Upper lobe of left lung (tissue), 4 donors: ENCODE data around the gene SLC25A21.

Source experiments
- CTCF ChIP-seq, 6 experiments: fragments of 450-650 bp in 4 of 6; fragments of 200-600 bp in 2 of 6; sonication (generic) in 2 of 6; IDR thresholded peaks; one replicate each; pipeline ENCODE4 v1.5.1; 2016 to 2019; ENCODE audit warnings: antibody characterized with exemption in 6 of 6
- EP300 ChIP-seq, 4 donors: sonication (generic); formaldehyde crosslinking; IDR thresholded peaks; one replicate each; pipeline ENCODE4 v1.5.1; 2017; ENCODE audit warnings: antibody characterized with exemption in 4 of 4, control low read depth in 2 of 4
- POLR2A ChIP-seq, 4 donors: fragments of 450-650 bp; IDR thresholded peaks; one replicate each; pipeline ENCODE4 v1.5.1; 2016 to 2017; ENCODE audit warnings: antibody characterized with exemption in 4 of 4, mild to moderate bottlenecking in 2 of 4
- POLR2AphosphoS5 ChIP-seq, 2 donors: sonication (generic); formaldehyde crosslinking; IDR thresholded peaks; one replicate each; pipeline ENCODE4 v1.5.1; 2017; ENCODE audit warnings: antibody characterized with exemption in 2 of 2

- TF ChIP-seq EP300 (IDR thresholded peaks at IDR 0.05) (no peak), POLR2AphosphoS5 (IDR thresholded peaks at IDR 0.05) (no peak), CTCF (IDR thresholded peaks at IDR 0.05) (no peak), POLR2A (IDR thresholded peaks at IDR 0.05) (no peak)
Observed at GRCh38 chr14:36718216-36718615, 454.2 kb downstream of the SLC25A21 start.
